IMR-90 (cell line): Measurements from ENCODE around the gene GSE1. TPM values are rescaled to one million over a fixed set of nuclear protein-coding genes. Genes with fewer than 3 reads are reported as not detected.

Experiments
- ATAC-seq: fragments of 200-7000 bp; cut with Tn5 transposase; 2 replicates; pipeline ENCODE4 v1.9.1; 2020; ENCODE audit warnings: low read depth, mild to moderate bottlenecking, moderate library complexity
- BruUV-seq: library from RNA; stranded (reverse); fragments of 400-500 nt; replicated peaks from 2 replicates; lab custom pipeline; 2021; lab: Mats Ljungman, UMichigan
- CTCF ChIA-PET: fragments of 300-600 bp; formaldehyde crosslinking; extraction: SDS; loops from one replicate; lab custom pipeline; 2021; ENCODE audit warnings: antibody characterized with exemption; lab: Yijun Ruan, JAX
- POLR2A ChIA-PET: fragments of 300-600 bp; sonication (Branson Sonifier 250); formaldehyde crosslinking; loops from one replicate; lab custom pipeline; 2022; ENCODE audit warnings: antibody characterized with exemption; ENCODE audit not compliant: unreplicated experiment; lab: Charles Lee
- DNase-seq: peaks from one replicate; pipeline ENCODE4 v3.0.0; 2013
- H2AFZ ChIP-seq: replicated peaks from 2 replicates; pipeline ENCODE3; 2013; ENCODE audit warnings: low read length, mild to moderate bottlenecking; ENCODE audit not compliant: poor library complexity
- H2AK5ac ChIP-seq: 2 replicates; pipeline ENCODE4 v1.6.1; 2013; ENCODE audit warnings: low read depth, low read length, inconsistent platforms
- H2AK9ac ChIP-seq: replicated peaks from 2 replicates; pipeline ENCODE3; 2013; ENCODE audit warnings: mild to moderate bottlenecking, low read depth, low read length, moderate library complexity; ENCODE audit not compliant: poor library complexity
- H2BK120ac ChIP-seq: 2 replicates; pipeline ENCODE4 v1.6.1; 2013; ENCODE audit warnings: low read depth, low read length, inconsistent platforms
- H2BK15ac ChIP-seq: 3 replicates; pipeline ENCODE4 v1.6.1; 2013; ENCODE audit warnings: low read depth, low read length, inconsistent platforms
- H2BK20ac ChIP-seq: 2 replicates; pipeline ENCODE4 v1.6.1; 2013; ENCODE audit warnings: low read depth, mild to moderate bottlenecking, inconsistent platforms, low read length, moderate library complexity
- H2BK5ac ChIP-seq: 2 replicates; pipeline ENCODE4 v1.6.1; 2013; ENCODE audit warnings: mild to moderate bottlenecking, low read depth, low read length, inconsistent platforms; ENCODE audit not compliant: poor library complexity, severe bottlenecking
- H3K14ac ChIP-seq: replicated peaks from 2 replicates; pipeline ENCODE4 v1.6.1; 2013; ENCODE audit warnings: low read depth, low read length, inconsistent platforms
- H3K18ac ChIP-seq: 2 replicates; pipeline ENCODE4 v1.6.1; 2013; ENCODE audit warnings: low read depth, low read length, control low read depth
- H3K23ac ChIP-seq: 2 replicates; pipeline ENCODE4 v1.6.1; 2013; ENCODE audit warnings: low read depth, low read length, inconsistent platforms
- H3K27ac ChIP-seq: 2 replicates; pipeline ENCODE4 v1.5.1; 2013; ENCODE audit warnings: mild to moderate bottlenecking, control low read depth, low read length; ENCODE audit not compliant: insufficient read depth
- H3K27me3 ChIP-seq: 2 replicates; pipeline ENCODE4 v1.6.1; 2013; ENCODE audit warnings: low read length; ENCODE audit not compliant: control insufficient read depth, insufficient read depth
- H3K36me3 ChIP-seq: 2 replicates; pipeline ENCODE4 v1.6.1; 2013; ENCODE audit warnings: low read length, mixed read lengths; ENCODE audit not compliant: control insufficient read depth, insufficient read depth
- H3K4ac ChIP-seq: 2 replicates; pipeline ENCODE4 v1.6.1; 2013; ENCODE audit warnings: low read depth, low read length, inconsistent platforms
- H3K4me1 ChIP-seq: 2 replicates; pipeline ENCODE4 v1.6.1; 2013; ENCODE audit warnings: low read length, mixed read lengths; ENCODE audit not compliant: control insufficient read depth, insufficient read depth
- H3K4me2 ChIP-seq: 2 replicates; pipeline ENCODE4 v1.6.1; 2013; ENCODE audit warnings: low read depth, mild to moderate bottlenecking, control low read depth, low read length, moderate library complexity
- H3K4me3 ChIP-seq: 2 replicates; pipeline ENCODE4 v1.5.1; 2013; ENCODE audit warnings: low read depth, mild to moderate bottlenecking, control low read depth, low read length, moderate library complexity; ENCODE audit not compliant: insufficient read depth
- H3K56ac ChIP-seq: 2 replicates; pipeline ENCODE4 v1.6.1; 2013; ENCODE audit warnings: low read length, inconsistent platforms; ENCODE audit not compliant: insufficient read depth; ENCODE audit errors: extremely low read depth
- H3K79me1 ChIP-seq, 2 experiments: 2 replicates each; pipeline ENCODE4 v1.6.1; 2013; ENCODE audit warnings: low read length in 2 of 2, inconsistent platforms in 1 of 2, low read depth in 1 of 2
- H3K9ac ChIP-seq: 2 replicates; pipeline ENCODE4 v1.6.1; 2013; ENCODE audit warnings: low read depth, low read length, control low read depth
- H3K9me1 ChIP-seq: 2 replicates; pipeline ENCODE4 v1.6.1; 2013; ENCODE audit warnings: low read length, inconsistent platforms; ENCODE audit not compliant: insufficient read depth
- H3K9me3 ChIP-seq: 2 replicates; pipeline ENCODE4 v1.6.1; 2013; ENCODE audit warnings: low read length; ENCODE audit not compliant: control insufficient read depth, insufficient read depth
- H4K20me1 ChIP-seq: 2 replicates; pipeline ENCODE4 v1.6.1; 2013; ENCODE audit warnings: low read length, inconsistent platforms; ENCODE audit not compliant: insufficient read depth
- H4K5ac ChIP-seq: 2 replicates; pipeline ENCODE4 v1.6.1; 2013; ENCODE audit warnings: mild to moderate bottlenecking, low read depth, low read length, control low read depth
- H4K8ac ChIP-seq, 2 experiments: 2 replicates each; pipeline ENCODE4 v1.6.1; 2013; ENCODE audit warnings: low read depth in 2 of 2, low read length in 2 of 2, control low read depth in 1 of 2, inconsistent platforms in 1 of 2
- H4K91ac ChIP-seq: 2 replicates; pipeline ENCODE4 v1.6.1; 2013; ENCODE audit warnings: low read depth, low read length, inconsistent platforms; ENCODE audit not compliant: insufficient read depth
- BHLHE40 ChIP-seq: fragments of 150-350 bp; IDR thresholded peaks from 2 replicates; pipeline ENCODE4 v1.6.1; 2016; ENCODE audit warnings: mild to moderate bottlenecking, low read depth, low read length
- CEBPB ChIP-seq: IDR thresholded peaks from 2 replicates; pipeline ENCODE4 v1.6.1; 2012; ENCODE audit warnings: low read depth, low read length, improper control_type of control experiment
- CHD1 ChIP-seq: IDR thresholded peaks from 2 replicates; pipeline ENCODE4 v1.6.1; 2012; ENCODE audit warnings: low read depth, low read length, improper control_type of control experiment
- MAFK ChIP-seq: IDR thresholded peaks from 2 replicates; pipeline ENCODE4 v1.6.1; 2012; ENCODE audit warnings: low read depth, low read length, improper control_type of control experiment
- MAZ ChIP-seq: IDR thresholded peaks from 2 replicates; pipeline ENCODE4 v1.6.1; 2012; ENCODE audit warnings: low read depth, mild to moderate bottlenecking, low read length, improper control_type of control experiment, moderate library complexity, borderline replicate concordance
- SMC3 ChIP-seq: fragments of 150-350 bp; IDR thresholded peaks from 2 replicates; pipeline ENCODE4 v1.6.1; 2016; ENCODE audit warnings: low read depth, mild to moderate bottlenecking, antibody characterized with exemption, low read length, moderate library complexity
- WGBS, 2 experiments: methylation state at CpG; one replicate each; pipeline versions ENCODE4 v1.1.5 to v1.1.7; 2013; ENCODE audit warnings: missing lambda C conversion rate in 2 of 2; ENCODE audit not compliant: insufficient read length in 1 of 2; ENCODE audit errors: extremely low coverage in 2 of 2; 5-methylcytosine and 5-hydroxymethylcytosine counted together
- dilution Hi-C: fragments of 300-500 bp; cut with HindIII; formaldehyde crosslinking; loops from one replicate; pipeline ENCODE4 v1.14.3; 2018; ENCODE audit warnings: low sequenced_read_pairs; ENCODE audit not compliant: unreplicated experiment
- in situ Hi-C: fragments of 300-500 bp; cut with MboI; formaldehyde crosslinking; loops from 3 replicates; pipeline ENCODE4 v1.14.3; 2019; ENCODE audit warnings: low sequenced_read_pairs, inconsistent platforms, mixed read lengths
- intact Hi-C: fragments of 100-400 bp; cut with micrococcal nuclease; formaldehyde crosslinking; loops from 2 replicates; pipeline ENCODE4 v1.10.0; 2022
- polyA plus RNA-seq, 3 experiments: library from polyadenylated mRNA; depleted of rRNA; stranded (reverse); fragments of >200 nt; gene quantifications; 2 replicates each; pipeline ENCODE4 v1.2.3, GENCODE V29; 2012; ENCODE audit warnings: low replicate concordance in 1 of 3
- total RNA-seq: library from RNA; depleted of rRNA; stranded (reverse); fragments of >200 nt; gene quantifications from 2 replicates; pipeline ENCODE4 v1.2.3, GENCODE V29; 2012
- TF ChIP-seq, protein P1 (sequence below): fragments of 150-350 bp; IDR thresholded peaks from 2 replicates; pipeline ENCODE4 v1.6.1; 2017; ENCODE audit warnings: mild to moderate bottlenecking, antibody characterized with exemption, low read length, low read depth
- TF ChIP-seq, protein P2 (sequence below): fragments of 150-350 bp; IDR thresholded peaks from 2 replicates; pipeline ENCODE4 v1.6.1; 2016; ENCODE audit warnings: low read depth, mild to moderate bottlenecking, low read length, moderate library complexity, borderline replicate concordance

GSE1 gene
- total and polyA plus RNA-seq, 2 of the 4 experiments (the other 2 are of a cell fraction), result 14.9 to 25.5 TPM

DNA sequence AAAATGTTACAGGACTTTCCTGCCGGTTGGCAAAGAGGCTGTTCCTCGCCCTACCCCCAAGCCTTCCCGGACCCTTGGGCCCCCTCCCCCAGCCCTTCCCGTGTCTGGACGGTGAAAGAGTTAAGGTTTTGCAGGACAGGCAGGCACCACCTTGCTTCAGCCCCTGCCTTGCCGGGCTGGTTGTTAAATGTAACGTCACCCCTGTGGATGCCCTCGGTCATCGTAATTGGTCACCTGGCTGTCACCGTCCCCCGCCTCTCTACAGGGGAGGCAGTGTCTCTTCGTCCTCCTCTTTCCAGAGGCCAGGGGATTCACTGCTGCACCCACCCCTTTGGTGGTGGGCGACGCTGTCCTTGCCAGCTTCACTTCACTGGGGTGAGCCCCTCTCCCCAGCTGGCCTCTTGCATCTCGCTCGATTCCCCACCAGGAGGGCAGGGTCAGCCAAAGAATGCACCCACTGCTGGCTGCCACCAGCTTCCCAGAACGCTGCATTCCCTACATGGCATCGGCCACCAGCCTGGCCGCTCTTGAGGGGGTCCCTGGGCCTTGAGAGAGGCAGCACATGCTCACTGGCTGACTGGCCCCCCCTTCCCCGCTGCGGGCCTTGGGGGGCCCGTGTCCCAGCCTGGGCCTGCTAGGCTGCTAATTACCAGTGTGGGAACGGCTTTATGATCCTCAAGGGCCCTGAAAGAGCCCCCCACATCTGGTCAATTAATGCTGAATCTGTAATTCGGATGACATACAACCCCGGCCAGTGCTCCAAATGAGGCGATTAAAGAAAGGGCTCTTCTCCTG, 25.2 kb upstream of the GSE1 start:
- Histone ChIP-seq H3K14ac (no peak overlapping the region), H3K56ac (no peak overlapping the region), H4K20me1 (peaks cover 58% of the 10 kb centered on the region), H2BK15ac (no peak overlapping the region), H4K5ac (no peak overlapping the region), H3K9me3 (no peaks in the 10 kb centered on the region), H4K91ac (no peak overlapping the region), H3K79me1 (peaks cover 26 to 82% of the 10 kb centered on the region in 2 experiments), H3K4me2 (no peak overlapping the region), H3K4me1 (peaks cover 30% of the 10 kb centered on the region), H2BK120ac (no peak overlapping the region), H3K9ac (no peak overlapping the region), H2BK5ac (no peak overlapping the region), H3K18ac (no peak overlapping the region), H2AFZ (no peak overlapping the region), H3K27ac (no peak overlapping the region), H3K9me1 (peaks cover 17% of the 10 kb centered on the region), H2BK20ac (no peak overlapping the region), H3K4ac (no peak overlapping the region), H3K27me3 (no peaks in the 10 kb centered on the region), H4K8ac (no peak overlapping the region), H3K23ac (no peak overlapping the region), H2AK9ac (no peak overlapping the region), H3K4me3 (no peak overlapping the region), H3K36me3 (no peaks in the 10 kb centered on the region), H2AK5ac (no peak overlapping the region)
- DNase-seq (no peak), ATAC-seq (no peak)
- dilution Hi-C loops, result no loop called here
- ChIA-PET CTCF (no interaction called here), POLR2A (no interaction called here)
- 74% methylated on average over 14 of the region's 26 CpGs; no CpG with 5 or more reads in 1 of the 2 experiments for WGBS, 2 experiments
- TF ChIP-seq SMC3, result no peak
- TF ChIP-seq CEBPB, result no peak
- TF ChIP-seq, protein P1, sequence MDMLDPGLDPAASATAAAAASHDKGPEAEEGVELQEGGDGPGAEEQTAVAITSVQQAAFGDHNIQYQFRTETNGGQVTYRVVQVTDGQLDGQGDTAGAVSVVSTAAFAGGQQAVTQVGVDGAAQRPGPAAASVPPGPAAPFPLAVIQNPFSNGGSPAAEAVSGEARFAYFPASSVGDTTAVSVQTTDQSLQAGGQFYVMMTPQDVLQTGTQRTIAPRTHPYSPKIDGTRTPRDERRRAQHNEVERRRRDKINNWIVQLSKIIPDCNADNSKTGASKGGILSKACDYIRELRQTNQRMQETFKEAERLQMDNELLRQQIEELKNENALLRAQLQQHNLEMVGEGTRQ, result no peak
- no peak for TF ChIP-seq MAFK
- TF ChIP-seq CHD1, result no peak
- TF ChIP-seq BHLHE40, result no peak
- TF ChIP-seq, protein P2, sequence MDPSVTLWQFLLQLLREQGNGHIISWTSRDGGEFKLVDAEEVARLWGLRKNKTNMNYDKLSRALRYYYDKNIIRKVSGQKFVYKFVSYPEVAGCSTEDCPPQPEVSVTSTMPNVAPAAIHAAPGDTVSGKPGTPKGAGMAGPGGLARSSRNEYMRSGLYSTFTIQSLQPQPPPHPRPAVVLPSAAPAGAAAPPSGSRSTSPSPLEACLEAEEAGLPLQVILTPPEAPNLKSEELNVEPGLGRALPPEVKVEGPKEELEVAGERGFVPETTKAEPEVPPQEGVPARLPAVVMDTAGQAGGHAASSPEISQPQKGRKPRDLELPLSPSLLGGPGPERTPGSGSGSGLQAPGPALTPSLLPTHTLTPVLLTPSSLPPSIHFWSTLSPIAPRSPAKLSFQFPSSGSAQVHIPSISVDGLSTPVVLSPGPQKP, result no peak
- no peak for TF ChIP-seq MAZ
- in situ Hi-C loops, result no loop called here
- intact Hi-C loops, result no loop called here
- BruUV-seq, result no TSS peak
